ENCODE data around the gene AP3S1. TPM values are rescaled to one million over a fixed set of nuclear protein-coding genes. Genes with fewer than 3 reads are reported as not detected.

AP3S1 gene
- total RNA-seq, 1 donor from 2014 or later, result 57.3 TPM

DNA sequence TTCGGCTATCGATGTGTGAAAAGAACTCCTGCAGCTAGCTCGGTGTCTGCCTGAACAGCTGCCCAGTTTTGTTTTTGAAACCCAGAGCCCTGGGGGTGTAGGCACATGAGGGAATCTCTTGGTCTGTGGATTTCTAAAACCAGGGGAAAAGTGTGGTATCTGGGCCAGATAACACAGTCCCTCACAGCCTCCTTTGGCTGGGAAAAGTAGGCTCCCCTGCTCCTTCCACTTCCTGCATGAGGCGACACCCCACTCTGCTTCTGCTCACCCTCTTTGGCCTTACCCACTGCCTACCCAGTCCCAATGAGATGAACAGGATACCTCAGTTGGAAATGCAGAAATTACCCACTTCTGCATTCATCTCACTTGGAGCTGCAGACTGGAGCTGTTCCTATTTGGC lies 15.8 kb upstream of the AP3S1 start:
- Histone ChIP-seq H3K27me3 (ENCODE audit: low read depth) (no peaks in the 10 kb centered on the region), H3K9me3 (replicated peaks) (peaks cover 3% of the 10 kb centered on the region), H3K27ac (replicated peaks) (no peak overlapping the region), H3K4me3 (no peak overlapping the region), H3K4me1 (no peaks in the 10 kb centered on the region), H3K36me3 (peaks cover 35% of the 10 kb centered on the region)
- TF ChIP-seq, protein P1, sequence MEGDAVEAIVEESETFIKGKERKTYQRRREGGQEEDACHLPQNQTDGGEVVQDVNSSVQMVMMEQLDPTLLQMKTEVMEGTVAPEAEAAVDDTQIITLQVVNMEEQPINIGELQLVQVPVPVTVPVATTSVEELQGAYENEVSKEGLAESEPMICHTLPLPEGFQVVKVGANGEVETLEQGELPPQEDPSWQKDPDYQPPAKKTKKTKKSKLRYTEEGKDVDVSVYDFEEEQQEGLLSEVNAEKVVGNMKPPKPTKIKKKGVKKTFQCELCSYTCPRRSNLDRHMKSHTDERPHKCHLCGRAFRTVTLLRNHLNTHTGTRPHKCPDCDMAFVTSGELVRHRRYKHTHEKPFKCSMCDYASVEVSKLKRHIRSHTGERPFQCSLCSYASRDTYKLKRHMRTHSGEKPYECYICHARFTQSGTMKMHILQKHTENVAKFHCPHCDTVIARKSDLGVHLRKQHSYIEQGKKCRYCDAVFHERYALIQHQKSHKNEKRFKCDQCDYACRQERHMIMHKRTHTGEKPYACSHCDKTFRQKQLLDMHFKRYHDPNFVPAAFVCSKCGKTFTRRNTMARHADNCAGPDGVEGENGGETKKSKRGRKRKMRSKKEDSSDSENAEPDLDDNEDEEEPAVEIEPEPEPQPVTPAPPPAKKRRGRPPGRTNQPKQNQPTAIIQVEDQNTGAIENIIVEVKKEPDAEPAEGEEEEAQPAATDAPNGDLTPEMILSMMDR (IDR thresholded peaks at IDR 0.05; ENCODE audit: borderline replicate concordance), result no peak
- no peak for DNase-seq
- intact Hi-C loops (cut with micrococcal nuclease), result no loop called here

- Histone ChIP-seq H3K4me1 (no peaks in the 10 kb centered on the region), H3K4me3 (no peak overlapping the region), H3K27me3 (ENCODE audit: low read depth) (no peaks in the 10 kb centered on the region), H3K9me3 (replicated peaks) (no peaks in the 10 kb centered on the region), H3K36me3 (peaks cover 68% of the 10 kb centered on the region), H3K27ac (replicated peaks) (no peak overlapping the region)
- TF ChIP-seq, protein P1 (IDR thresholded peaks at IDR 0.05; ENCODE audit: borderline replicate concordance), result no peak
- intact Hi-C loops (cut with micrococcal nuclease), result loop anchor here (2.0 kb wide), 1 partner anchor 195 kb away; no protein-coding TSS in a partner anchor
- DNase-seq, result no peak
Observed at GRCh38 chr5:115829913-115830312, 11.8 kb upstream of the AP3S1 start.

GRCh38 chr5:115831163-115831768 lies 10.5 kb upstream of the AP3S1 start:
- TF ChIP-seq, protein P1 (IDR thresholded peaks at IDR 0.05; ENCODE audit: borderline replicate concordance), result peak; percentile 81

DNA sequence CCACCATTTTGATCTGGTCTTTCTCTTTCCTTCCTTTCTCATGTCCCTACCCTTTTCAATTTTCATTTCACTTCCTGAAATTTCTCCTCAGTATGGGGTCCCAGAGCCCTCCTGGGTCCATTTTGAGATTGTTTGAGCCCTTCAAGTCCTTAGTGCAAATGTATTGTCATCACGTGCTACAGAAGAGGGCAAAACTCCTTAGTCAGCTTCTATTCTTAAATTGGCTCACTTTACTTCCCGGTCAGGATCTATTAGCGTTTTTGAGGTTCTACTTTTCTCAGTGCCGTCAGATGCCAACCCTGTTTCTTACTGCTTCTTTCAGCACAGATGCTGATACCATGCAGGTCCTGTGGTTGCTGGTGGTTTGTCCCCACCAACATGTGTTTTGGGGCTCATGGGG lies 6.3 kb upstream of the AP3S1 start:
- intact Hi-C loops (cut with micrococcal nuclease), result no loop called here
- peaks cover 27% of the 10 kb centered on the region for H3K4me1 ChIP-seq
- no peak overlapping the region for H3K27ac ChIP-seq (replicated peaks)
- H3K9me3 ChIP-seq (replicated peaks), result no peaks in the 10 kb centered on the region
- peaks cover 65% of the 10 kb centered on the region for H3K36me3 ChIP-seq
- no peak for DNase-seq
- no peaks in the 10 kb centered on the region for H3K27me3 ChIP-seq (ENCODE audit: low read depth)
- TF ChIP-seq, protein P1 (IDR thresholded peaks at IDR 0.05; ENCODE audit: borderline replicate concordance), result no peak
- H3K4me3 ChIP-seq, result no peak overlapping the region

More at GRCh38 chr5:115831163-115831768, 10.5 kb upstream of the AP3S1 start:
- H3K4me3 ChIP-seq, result no peak overlapping the region
- no peaks in the 10 kb centered on the region for H3K27me3 ChIP-seq (ENCODE audit: low read depth)
- no peak for DNase-seq
- H3K36me3 ChIP-seq, result peaks cover 82% of the 10 kb centered on the region
- intact Hi-C loops (cut with micrococcal nuclease), result loop anchor here (2.0 kb wide), 1 partner anchor 196 kb away; no protein-coding TSS in a partner anchor
- H3K4me1 ChIP-seq, result no peaks in the 10 kb centered on the region
- no peaks in the 10 kb centered on the region for H3K9me3 ChIP-seq (replicated peaks)
- no peak overlapping the region for H3K27ac ChIP-seq (replicated peaks)

DNA sequence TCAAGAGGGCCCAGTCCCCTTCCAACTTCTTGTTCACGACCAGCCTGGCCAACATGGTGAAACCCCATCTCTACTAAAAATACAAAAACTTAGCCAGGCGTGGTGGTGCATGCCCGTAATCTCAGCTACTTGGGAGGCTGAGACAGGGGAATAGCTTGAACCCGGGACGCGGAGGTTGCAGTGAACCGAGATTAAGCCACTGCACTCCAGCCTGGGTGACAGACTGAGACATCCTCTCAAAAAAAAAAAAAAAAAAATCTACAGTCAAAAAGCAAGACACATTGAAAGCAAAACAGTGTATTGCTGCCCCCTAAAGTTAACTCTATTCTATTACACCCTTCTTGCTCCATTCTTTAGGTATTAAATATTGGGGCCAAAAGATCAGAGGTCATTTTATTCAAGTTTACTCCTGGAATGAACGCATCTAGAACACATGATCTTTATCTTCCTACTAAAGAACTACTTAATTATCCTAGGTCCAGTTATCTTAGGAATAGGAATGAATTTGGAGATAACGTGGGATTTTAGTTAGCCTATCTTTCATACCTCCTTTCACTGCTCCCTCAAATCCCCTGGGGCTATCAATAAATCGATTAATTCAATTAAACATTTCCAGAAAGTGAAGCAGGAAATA lies 2.7 kb upstream of the AP3S1 start:
- intact Hi-C loops (cut with micrococcal nuclease), result no loop called here
- no peaks in the 10 kb centered on the region for H3K9me3 ChIP-seq (replicated peaks)
- H3K4me3 ChIP-seq, result peak overlapping the region; percentile 89
- peak overlapping the region; percentile 28 for H3K27ac ChIP-seq (replicated peaks)
- no peaks in the 10 kb centered on the region for H3K27me3 ChIP-seq (ENCODE audit: low read depth)
- no peak for DNase-seq
- peaks cover 36% of the 10 kb centered on the region for H3K36me3 ChIP-seq
- TF ChIP-seq, protein P1 (IDR thresholded peaks at IDR 0.05; ENCODE audit: borderline replicate concordance), result peak; percentile 70
- peaks cover 56% of the 10 kb centered on the region for H3K4me1 ChIP-seq
